Osteocyte (in vitro differentiated cells): ENCODE data around the gene METTL25B. TPM values are rescaled to one million over a fixed set of nuclear protein-coding genes. Genes with fewer than 3 reads are reported as not detected.

Source experiments
- DNase-seq: peaks from one replicate; pipeline ENCODE4 v3.0.0; 2021; ENCODE audit warnings: mixed read lengths; ENCODE audit not compliant: unreplicated experiment; ENCODE audit errors: extremely low spot score
- H3K27ac Mint-ChIP-seq: one replicate; pipeline ENCODE4 v1.8.0; 2021; ENCODE audit warnings: mild to moderate bottlenecking, mixed read lengths; ENCODE audit not compliant: unreplicated experiment
- H3K27me3 Mint-ChIP-seq: one replicate; pipeline ENCODE4 v1.8.0; 2021; ENCODE audit warnings: mixed read lengths; ENCODE audit not compliant: unreplicated experiment
- H3K36me3 Mint-ChIP-seq: one replicate; pipeline ENCODE4 v1.8.0; 2021; ENCODE audit warnings: mixed read lengths; ENCODE audit not compliant: unreplicated experiment
- H3K4me1 Mint-ChIP-seq: one replicate; pipeline ENCODE4 v1.8.0; 2021; ENCODE audit warnings: mixed read lengths; ENCODE audit not compliant: unreplicated experiment
- H3K4me3 Mint-ChIP-seq: one replicate; pipeline ENCODE4 v1.8.0; 2021; ENCODE audit warnings: mild to moderate bottlenecking, moderate library complexity, mixed read lengths; ENCODE audit not compliant: unreplicated experiment
- H3K9me3 Mint-ChIP-seq: one replicate; pipeline ENCODE4 v1.8.0; 2021; ENCODE audit warnings: mixed read lengths; ENCODE audit not compliant: unreplicated experiment
- CTCF ChIP-seq: fragments of 200-600 bp; sonication (generic); IDR thresholded peaks from 2 replicates; pipeline ENCODE4 v1.5.0; 2021; ENCODE audit warnings: antibody characterized with exemption, mild to moderate bottlenecking, moderate library complexity
- total RNA-seq: library from RNA; stranded (reverse); gene quantifications from 2 replicates; pipeline ENCODE4 v1.2.1, GENCODE V29; 2021

The METTL25B gene
- total RNA-seq, 1 donor from 2014 or later: 21.3 TPM

DNA sequence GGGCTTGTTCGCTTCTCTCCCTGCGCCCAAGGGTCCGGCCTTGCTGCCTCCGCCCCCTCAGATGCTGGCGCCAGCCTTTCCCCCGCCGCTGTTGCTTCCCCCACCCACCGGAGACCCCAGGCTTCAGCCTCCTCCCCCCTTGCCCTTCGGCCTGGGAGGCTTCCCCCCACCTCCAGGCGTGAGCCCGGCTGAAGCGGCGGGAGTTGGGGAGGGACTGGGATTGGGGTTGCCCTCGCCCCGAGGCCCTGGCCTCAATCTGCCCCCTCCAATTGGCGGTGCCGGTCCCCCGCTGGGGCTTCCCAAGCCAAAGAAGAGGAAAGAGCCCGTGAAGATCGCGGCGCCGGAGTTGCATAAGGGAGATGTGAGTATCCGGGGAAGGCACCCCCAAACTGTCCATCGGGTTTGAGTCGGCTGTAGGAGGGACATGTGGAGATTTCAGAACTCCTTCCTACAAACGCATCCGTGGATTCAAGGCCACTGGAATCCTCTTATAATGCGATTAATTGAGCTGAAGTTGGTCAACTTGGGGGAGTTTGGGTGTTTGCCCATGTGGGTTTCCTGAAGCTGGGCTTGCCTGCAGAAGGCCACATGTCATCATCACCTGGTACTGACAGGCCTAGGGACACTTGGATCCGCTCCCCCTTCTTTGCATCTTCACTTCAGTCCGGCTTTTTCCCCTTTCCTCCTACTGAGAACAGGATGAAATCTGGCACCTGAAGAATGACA, 39.8 kb downstream of the METTL25B start:
- H3K9me3 Mint-ChIP-seq: no peaks in the 10 kb centered on the region
- H3K36me3 Mint-ChIP-seq: peaks cover 6% of the 10 kb centered on the region
- no peak overlapping the region for H3K4me3 Mint-ChIP-seq
- H3K4me1 Mint-ChIP-seq: peaks cover 47% of the 10 kb centered on the region
- H3K27me3 Mint-ChIP-seq: no peaks in the 10 kb centered on the region
- no peak for TF ChIP-seq CTCF
- no peak overlapping the region for H3K27ac Mint-ChIP-seq
- DNase-seq: no peak

DNA sequence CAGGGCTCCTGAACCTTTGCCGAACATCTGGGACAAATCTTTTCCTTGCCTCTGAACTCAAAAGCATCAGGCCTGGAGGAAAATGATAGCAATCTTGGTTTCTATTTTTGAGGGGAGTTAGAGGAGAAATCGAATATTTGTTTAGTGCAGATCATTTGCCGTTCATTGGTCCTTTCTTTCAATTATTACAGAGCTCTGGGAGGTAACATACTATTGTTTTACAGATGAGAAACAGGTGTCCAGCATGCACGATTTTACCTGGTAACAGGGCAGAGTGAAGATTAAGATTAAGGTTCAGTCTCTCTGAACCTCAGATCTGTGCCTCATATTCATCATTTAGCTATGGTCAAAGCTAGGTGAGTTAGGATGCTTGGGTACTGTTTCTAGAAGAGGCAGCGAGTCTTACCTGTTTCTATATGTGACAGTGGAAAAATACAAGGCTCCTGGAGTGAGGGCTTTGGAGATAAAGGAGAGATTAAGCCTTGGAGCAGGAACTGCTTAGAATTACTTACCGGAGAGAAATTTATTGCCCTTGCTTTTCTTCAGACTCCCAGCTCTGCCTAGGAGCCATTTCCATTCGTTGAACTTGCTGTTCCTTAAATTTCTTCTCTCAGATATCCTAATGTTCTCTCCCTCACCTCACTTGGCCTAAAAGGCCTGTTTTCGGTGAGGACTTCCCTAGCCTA, 40.5 kb downstream of the METTL25B start:
- no peaks in the 10 kb centered on the region for H3K27me3 Mint-ChIP-seq
- H3K27ac Mint-ChIP-seq: no peak overlapping the region

DNA sequence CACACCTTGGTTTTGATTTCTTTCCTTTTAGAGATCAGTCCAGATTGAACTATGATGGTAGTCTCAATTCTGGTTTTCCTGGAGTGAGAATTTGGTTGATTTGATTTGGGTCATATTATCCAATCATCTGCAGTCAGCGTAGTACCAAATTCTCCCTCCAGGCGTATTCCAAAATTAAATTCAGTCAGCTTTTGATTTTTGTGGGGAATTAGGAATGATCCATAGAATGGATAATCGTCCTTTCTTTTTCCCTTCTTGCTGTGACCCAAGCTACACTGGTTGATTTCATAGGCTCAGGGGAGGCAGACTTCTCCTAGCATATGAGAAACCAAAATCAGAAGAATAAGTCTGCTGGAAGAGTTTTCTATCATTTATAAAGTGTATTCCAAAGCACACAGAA, 44.0 kb downstream of the METTL25B start:
- TF ChIP-seq CTCF: no peak
- H3K4me1 Mint-ChIP-seq: peaks cover 48% of the 10 kb centered on the region
- no peak for DNase-seq
- no peak overlapping the region for H3K27ac Mint-ChIP-seq
- no peaks in the 10 kb centered on the region for H3K9me3 Mint-ChIP-seq
- no peaks in the 10 kb centered on the region for H3K27me3 Mint-ChIP-seq
- H3K36me3 Mint-ChIP-seq: peaks cover 11% of the 10 kb centered on the region
- no peak overlapping the region for H3K4me3 Mint-ChIP-seq

More for the DNA sequence above, 40.5 kb downstream of the METTL25B start:
- DNase-seq: no peak
- Mint-ChIP-seq H3K4me3 (no peak overlapping the region), H3K9me3 (no peaks in the 10 kb centered on the region), H3K4me1 (peaks cover 48% of the 10 kb centered on the region), H3K36me3 (peaks cover 10% of the 10 kb centered on the region)
- TF ChIP-seq CTCF: no peak

DNA sequence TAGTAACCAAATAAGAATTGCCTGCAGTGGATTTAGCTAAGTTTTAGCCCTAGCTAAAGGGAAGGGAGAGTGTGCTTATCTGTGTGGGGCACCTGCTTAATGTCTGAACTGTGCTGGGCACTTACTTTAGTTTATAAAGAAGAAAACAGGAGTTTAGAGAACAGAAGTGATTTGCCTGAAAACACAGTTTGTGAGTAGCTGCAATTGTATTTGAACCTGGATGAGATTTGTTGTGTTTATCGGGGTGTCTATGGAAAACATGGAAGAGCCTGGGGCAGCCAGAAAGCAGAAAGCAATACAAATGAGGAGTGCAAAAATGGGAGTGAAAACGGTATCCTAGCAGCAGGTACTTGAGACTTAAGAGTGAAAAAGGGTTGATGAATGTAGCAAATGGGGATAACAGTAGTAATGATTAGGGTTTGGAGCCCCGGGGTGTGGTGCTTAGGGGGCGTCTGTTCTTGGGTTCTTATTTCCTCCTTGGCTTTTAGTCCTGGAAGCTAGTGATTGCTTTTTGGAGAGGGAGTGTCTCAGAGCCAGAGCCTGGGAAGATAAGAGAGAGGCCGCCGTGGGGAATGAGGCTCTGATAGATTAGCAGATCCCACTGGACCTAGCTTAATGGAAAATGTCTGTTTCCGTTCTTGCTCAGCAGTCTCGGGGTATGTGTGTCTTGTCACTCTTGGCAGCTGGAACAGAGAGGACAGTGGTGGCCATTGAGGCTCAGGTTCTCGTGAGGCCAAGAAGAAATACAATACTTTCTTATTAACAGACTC, 44.6 kb downstream of the METTL25B start:
- peaks cover 11% of the 10 kb centered on the region for H3K36me3 Mint-ChIP-seq
- no peak for TF ChIP-seq CTCF
- no peak for DNase-seq
- H3K9me3 Mint-ChIP-seq: no peaks in the 10 kb centered on the region
- H3K27me3 Mint-ChIP-seq: no peaks in the 10 kb centered on the region
- H3K4me1 Mint-ChIP-seq: peaks cover 53% of the 10 kb centered on the region
- H3K4me3 Mint-ChIP-seq: no peak overlapping the region
- peak overlapping the region; percentile 36 for H3K27ac Mint-ChIP-seq

DNA sequence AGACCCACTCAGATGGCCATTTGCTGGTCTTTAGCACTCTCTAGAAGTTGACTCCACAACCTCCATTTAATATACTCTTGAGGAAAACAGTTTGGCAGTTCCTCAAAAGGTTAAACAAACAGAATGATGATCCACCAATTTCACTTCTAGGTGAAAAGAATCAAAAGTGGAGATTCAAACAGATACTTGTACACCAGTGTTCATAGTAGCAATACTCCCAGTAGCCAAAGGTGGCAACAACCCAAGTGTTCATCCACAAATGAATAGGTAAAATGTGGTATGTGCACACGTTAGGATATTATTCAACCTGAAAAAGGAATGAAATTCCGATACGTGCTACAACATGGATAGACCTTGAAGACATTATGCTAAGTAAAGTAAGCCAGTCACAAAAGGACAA, 45.3 kb downstream of the METTL25B start:
- peaks cover 11% of the 10 kb centered on the region for H3K36me3 Mint-ChIP-seq
- no peak for TF ChIP-seq CTCF
- H3K4me1 Mint-ChIP-seq: peaks cover 48% of the 10 kb centered on the region
- no peaks in the 10 kb centered on the region for H3K9me3 Mint-ChIP-seq
- DNase-seq: no peak
- H3K27ac Mint-ChIP-seq: peak overlapping the region; percentile 16
- no peak overlapping the region for H3K4me3 Mint-ChIP-seq
- H3K27me3 Mint-ChIP-seq: no peaks in the 10 kb centered on the region
